HG03354 (cell line): Measurements from ENCODE around the gene LACRT.

Experiments
- ATAC-seq: cut with Tn5 transposase; IDR thresholded peaks from one replicate; pipeline ENCODE4 v1.9.1; 2021; ENCODE audit warnings: mild to moderate bottlenecking; ENCODE audit not compliant: unreplicated experiment, poor library complexity, severe bottlenecking

Gene LACRT

GRCh38 chr12:54604436-54604835 is 30.3 kb downstream of the LACRT start:
- ATAC-seq: no peak

GRCh38 chr12:54603872-54604271 is 30.8 kb downstream of the LACRT start:
- ATAC-seq: no peak

DNA sequence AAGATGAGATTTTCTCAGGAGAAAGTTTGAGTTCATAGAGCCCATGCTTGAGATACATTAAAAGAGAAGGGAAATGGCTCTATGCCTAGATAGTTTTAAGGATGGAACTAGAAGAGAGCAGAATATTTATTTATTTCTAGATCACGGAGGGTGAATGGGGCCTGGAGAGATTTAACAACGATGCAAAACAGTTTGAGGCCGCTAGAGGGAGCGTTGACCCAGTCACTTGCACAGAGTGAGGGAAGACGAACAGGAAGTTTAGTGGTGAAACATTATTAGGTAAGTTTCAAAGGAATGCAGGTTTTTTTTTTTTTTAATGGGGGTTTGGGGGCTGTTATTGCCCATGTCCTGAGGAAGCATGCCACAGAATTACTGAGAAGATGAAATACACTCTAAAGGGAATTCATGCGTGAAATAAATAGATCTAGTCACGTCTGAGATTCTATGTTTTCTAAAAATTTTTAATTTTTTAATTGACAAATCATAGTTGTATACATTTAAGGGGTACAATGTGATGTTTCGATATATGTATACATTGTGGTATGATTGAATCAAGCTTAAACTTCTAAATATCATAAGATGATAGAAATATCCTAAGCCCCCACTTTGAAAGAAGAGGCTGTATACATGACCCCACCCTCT is 31.4 kb downstream of the LACRT start:
- ATAC-seq: peak; percentile 97

DNA sequence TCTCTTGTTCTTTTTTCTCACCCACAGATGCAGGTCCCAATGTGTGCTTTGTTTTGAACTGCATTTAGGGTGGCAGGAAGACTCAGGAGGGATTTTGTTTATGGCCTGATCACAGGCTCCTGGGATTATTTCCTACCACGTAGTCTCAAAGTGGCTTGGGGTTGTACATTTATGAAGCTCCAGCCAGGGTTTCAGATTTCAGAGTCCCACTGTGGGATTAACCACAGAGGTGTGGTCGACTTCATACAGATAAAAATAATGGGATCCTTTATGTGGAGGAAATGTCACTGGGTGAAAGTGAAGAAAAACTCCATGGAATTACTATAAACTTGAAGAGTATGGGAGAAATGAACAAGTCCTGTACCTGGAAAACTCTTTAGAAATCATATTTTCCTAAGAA is 32.0 kb downstream of the LACRT start:
- no peak for ATAC-seq

DNA sequence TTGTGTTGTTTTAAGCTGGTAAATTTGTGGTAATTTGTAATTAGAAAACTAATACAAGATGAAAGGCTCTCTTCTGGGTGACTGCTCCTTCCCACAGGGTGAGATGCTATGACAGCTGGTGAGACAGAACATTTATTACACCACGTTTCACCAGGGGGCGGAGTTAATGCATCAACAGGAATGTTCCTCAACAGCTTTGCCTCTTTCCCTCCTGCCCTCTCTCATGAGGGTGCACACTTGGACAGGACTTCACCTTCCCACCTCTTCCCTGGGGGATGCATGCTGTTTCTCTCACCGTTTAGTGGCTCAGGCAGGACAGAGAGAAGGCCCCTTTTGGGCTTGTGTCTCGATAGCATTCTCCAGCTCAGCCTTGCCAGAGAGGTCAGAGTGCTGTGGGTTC is 32.9 kb downstream of the LACRT start:
- no peak for ATAC-seq

GRCh38 chr12:54598970-54599369 is 35.7 kb downstream of the LACRT start:
- ATAC-seq: no peak

DNA sequence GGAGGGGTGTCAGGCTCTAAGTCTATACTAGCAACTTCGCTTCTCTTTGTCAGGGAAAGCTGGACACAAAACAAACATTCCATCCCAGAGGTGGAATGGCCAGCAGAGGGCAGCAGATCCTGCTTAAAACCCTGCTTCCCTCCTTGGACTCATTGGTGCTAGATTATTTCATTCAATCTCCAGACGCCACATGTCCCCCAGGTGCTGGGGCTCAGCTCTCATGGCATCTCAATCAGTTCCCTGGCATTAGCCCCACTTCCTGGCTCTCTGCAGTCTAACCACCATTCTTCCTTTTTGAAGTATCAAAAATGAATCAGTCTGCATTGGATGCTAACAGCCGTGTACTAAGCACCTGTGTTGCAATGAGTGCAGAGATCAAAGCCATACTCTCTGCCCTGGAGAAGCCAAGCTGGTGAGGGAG is 38.2 kb downstream of the LACRT start:
- peak; percentile 54 for ATAC-seq

DNA sequence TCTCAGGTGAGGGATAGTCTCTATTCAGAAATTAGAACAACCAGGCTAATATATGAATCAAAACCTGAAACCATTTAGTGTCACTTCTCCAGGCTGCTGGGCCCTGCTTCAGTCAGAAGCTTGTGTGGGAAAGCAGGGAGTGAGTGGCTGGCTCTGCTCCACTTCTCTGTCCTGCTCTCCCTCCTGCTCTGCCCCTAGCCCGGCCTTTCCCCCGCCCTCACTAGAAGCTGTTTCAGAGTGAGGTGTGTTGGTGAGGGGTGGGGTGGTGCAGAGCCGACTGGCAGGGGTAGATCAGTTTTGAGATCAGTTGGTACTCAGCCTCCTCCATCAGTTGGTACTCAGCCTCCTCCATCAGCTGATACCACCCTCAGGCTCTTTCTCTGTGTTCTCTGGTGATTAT is 39.2 kb downstream of the LACRT start:
- no peak for ATAC-seq

DNA sequence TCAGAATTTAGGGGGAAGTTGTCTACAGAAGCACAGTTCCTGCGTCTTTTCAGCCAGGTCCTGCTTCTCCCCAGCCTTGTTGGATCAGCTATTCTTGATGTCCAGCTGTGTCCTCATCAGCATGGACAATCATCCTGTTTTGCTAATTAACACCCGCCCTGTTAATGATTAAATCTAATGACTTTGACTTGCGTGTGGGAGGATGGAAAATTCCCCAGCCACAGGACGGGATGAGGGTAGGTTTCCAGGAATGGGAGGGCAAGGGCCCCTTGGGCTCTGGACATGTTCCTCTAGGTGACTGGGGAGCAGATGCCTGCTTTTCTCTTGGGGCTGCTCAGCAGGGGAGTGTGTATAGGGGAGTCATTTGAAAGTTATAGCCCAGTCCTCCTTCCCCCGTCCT is 41.0 kb downstream of the LACRT start:
- no peak for ATAC-seq

DNA sequence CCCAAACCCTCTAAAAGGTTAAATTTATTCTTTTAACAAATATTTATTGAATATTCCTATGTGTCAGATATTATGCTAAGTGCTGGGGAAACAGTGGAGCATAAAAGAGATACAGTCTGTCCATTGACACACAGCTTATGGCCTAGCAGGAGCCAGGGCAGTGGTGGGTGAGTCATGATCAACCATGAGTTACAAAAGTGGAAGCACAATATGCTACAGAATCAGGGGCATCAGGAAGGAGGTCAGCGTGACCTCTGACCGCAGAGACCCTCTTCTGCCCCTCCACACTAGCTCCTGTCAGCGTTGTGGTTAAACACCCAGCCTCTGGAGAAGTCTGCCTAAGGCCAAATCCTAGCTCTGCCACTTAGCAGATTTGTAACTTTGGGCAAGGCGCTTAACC is 41.6 kb downstream of the LACRT start:
- ATAC-seq: no peak

- ATAC-seq: no peak
These were observed 42.4 kb downstream of the LACRT start for GRCh38 chr12:54592316-54592715.

DNA sequence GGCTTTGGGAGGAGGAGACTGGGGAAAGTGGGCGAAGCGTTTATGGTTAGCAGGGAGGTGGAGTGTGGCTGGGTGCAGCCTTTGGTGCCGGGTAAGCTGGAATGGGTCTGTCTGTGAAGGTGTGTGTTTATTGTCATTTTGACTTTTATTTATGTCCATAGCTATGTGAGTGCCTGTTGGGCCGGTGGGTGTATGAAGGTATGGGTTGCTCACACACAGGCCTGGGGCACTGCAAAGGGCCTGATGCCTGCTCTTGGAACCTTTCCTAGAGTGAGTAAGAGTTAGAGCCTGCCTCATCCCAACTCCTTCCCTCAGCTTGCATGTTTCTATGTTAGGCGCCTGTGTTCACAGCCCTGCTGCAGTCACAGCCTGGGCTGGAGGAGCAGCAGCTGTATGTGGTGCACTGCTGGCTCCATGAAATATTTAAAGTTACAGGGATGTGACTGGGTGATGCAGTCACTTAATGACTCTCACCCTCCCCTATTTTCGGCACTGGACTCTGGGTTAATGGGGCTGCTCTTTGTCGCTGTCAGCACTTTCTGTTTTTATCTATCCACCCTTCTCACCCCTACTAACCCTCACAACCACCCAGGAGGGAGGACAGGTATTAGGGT is 43.6 kb downstream of the LACRT start:
- no peak for ATAC-seq

DNA sequence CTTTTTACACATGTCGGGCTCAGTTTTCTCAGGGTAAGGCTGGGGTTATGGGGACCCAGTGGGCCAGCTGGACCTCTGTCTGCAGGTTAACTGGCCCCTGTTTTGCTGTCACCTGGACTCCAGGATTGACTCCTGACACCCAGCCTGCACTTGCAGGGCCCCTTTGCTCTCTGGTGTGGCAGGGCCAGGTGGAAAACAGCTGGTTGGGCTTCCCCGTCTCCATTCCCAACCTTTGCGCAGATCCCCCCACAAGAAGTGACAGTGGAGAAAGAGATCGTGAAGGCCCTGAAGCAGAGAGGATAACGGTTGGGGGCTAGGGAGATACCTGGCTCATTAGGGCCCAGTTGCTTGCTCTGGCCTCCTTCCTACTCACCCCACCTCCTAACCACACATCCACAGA is 44.7 kb downstream of the LACRT start:
- no peak for ATAC-seq

DNA sequence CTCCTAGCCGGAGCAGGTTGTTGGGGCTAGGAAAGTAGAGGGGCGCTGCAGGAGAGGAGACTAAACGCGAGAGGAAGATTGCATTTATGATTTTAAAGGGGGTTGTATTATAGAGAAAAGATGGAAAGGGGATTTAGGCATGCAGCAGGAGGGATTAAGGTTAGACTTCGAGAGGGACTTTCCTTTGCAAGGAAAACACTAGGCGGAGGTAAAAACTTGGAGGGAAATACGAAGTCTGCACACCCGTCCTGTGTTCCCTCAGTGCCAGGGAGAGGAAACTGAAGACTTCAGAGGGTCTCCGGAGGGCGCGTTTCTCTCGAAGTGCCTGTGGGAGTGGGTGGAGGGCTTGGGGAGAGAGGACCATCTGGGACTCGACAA is 45.8 kb downstream of the LACRT start:
- no peak for ATAC-seq

GRCh38 chr12:54588110-54588889 is 46.4 kb downstream of the LACRT start, which contains the start of gene PPP1R1A:
Gene PPP1R1A, minus strand, starts transcription at chr12:54588659. Its CDS starts 171 bp downstream, at chr12:54588488.
- no peak for ATAC-seq

DNA sequence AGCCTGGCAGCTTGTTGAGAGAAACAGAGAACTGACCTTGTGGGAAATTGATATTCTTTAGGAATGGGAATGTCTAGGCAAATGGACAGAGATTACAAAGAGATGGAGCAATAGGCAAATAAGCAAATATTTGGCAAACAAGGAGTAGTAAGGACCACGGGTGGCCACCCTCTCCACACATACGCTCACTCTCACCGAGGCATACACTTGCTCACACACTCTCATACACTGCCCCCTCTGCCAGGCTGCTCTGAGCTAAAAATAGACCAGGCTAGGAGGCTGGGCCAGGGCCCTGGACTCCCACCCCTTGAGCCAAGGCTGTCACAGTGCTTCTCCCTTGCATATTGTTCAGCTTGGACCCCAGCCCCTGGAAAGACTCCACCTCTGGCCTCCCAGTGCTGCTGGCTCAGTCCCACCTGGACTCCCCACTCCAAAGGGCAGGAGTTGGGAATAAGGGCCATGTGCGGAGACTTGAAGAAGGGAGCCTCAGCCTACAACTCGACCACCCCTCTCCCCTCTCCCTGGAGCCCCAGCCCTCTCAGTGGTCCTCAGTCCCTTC is 47.3 kb downstream of the LACRT start:
- ATAC-seq: no peak

- ATAC-seq: no peak
These were observed 48.1 kb downstream of the LACRT start for GRCh38 chr12:54586620-54587019.

DNA sequence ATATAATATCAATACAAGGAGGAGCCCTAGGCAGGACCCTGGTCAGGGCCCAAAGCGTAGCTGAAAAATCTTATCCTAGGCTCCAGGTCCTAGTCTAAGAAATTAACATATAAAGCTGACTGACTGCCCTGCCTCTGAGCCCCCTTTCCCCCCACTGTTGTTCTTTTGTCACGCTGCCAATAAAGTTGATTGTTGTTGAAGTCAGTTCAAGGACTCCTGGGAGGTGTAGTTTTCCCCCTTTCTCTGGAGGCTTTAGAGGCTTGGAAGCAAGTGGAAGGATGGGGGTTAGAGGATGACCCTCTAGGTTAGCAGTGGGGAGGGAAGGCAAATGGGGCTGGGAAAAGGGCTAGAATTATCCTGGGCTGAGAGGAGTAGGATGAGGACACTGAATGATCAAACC is 49.5 kb downstream of the LACRT start:
- no peak for ATAC-seq

DNA sequence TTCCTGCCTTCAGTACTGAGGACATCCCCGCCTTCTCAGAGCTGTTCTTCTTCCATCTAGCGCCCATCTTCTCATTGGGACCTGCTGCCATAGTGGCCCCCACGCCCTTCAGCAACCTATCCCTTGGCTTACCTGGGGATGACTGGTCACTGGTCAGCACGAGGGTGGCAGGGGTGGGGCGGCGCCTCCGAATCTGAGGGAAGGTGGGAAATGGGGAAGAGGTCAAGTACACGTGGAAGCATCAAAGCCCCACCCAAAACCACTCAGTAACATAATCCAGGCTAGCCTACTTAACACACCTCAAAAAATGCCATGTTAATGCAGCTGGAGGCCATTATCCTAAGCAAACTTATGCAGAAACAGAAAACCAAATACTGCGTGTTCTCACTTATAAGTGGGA is 50.6 kb downstream of the LACRT start:
- no peak for ATAC-seq

DNA sequence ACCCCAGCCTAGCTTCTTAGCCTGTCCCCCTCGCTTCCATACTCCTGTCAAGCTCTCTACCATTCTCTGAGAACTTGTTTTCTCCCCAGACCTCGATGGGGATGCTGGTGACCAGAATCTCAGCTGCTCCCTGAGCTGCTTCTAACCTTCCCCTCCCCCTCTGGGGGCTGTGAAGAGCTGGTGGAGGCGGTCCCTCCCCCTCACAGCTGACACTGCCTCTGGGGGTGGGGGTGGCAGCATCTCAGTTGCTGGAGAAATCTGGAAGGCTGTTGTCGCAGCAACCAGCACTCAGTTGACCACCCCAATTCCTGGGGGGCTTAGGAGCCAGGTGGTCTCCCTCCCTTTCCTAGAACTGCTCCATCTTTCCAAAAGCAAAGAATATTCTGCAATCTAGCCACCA is 51.0 kb downstream of the LACRT start:
- ATAC-seq: no peak

DNA sequence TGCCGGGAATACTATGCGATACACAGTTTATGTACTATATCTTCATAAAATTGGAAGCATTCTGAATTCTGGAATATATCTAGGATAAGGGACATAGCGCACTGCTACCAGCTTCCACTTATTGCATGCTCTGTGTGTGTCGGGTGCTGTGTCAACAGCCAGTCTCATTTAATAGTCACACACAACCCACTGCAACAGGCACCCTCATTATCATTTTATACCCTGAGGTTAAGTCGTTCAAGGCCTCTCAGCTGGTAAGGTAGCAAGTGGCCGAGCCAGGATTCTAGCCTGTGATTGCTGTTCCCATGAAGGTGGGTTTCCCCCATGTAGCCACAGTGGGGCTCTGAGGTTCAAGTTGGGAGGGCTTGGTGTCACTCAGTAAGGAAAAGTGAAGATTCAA is 53.3 kb downstream of the LACRT start:
- ATAC-seq: no peak
